ENCODE measurements around the gene GRIK3.

Gene GRIK3

DNA sequence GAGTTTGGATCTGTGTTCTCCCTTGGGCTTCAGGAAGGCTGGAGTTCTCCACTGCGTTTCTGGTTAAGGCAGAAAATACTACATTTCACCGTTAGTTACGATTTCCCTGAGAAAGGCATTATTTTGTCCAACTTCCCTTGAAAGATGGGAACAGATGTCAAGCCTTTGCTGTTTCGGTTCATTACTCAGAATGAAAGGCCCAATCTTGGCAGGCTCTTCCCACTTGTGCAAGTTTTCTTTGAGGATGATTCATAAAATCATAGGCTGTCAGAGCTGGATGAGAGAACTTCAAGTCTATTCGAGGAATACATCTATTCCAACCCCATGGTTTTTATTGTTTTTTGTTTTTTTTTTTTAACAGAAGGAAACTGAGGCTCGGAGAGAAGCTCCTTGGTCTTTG lies 205.2 kb downstream of the GRIK3 start:
- no peak for DNase-seq (ENCODE audit: extremely low read depth, low read depth)
- TF ChIP-seq CTCF (IDR thresholded peaks at IDR 0.05; ENCODE audit: low read depth, low read length, missing control alignments) = no peak
- H3K4me3 ChIP-seq (replicated peaks; ENCODE audit: low read depth, low read length) = no peak overlapping the region

DNA sequence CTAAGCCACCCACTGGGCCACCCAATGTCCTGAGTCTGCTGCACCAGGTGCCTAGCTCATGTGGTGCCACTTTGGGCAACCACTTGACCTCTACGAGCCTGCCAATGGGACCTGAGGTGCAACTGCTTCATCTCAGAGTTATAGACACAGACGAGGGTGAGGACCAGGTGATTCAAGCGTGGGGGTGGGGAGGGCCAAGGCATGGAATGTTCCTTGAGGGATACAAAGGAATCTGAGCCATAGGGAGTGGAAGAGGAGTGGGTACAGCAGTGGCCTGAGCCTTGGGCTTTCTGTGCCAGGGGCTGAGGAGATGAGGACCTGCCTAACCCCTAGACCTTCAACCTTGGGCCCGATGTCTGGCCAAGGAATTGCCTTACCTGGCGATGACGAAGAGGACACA lies 209.1 kb downstream of the GRIK3 start:
- H3K4me3 ChIP-seq (replicated peaks; ENCODE audit: low read depth, low read length) = no peak overlapping the region
- DNase-seq (ENCODE audit: extremely low read depth, low read depth) = no peak
- TF ChIP-seq CTCF (IDR thresholded peaks at IDR 0.05; ENCODE audit: low read depth, low read length, missing control alignments) = no peak

DNA sequence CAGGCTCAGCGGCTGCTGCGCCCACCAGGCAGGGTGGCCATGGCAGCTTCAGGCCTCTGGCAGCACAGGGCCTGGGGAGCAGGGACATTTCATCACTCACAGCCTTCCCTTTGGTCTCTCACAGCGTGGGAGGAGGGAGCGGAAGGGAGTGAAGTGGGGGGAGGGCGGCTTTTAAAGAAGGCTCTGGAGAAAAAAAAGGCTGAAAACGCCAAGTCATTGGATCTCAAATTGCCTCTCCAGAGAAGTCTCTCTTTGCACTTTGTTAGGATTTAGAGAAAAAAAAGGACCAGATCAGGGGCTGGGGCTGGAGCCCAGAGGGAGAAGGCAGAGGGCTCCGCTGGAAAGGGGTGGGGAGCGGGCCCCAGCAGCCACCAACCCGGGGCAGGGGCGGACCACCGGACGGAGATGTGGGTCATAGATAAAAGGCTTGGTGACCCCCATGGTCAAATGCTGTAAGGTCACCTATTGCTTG lies 209.9 kb downstream of the GRIK3 start:
- no peak for TF ChIP-seq CTCF (IDR thresholded peaks at IDR 0.05; ENCODE audit: low read depth, low read length, missing control alignments)
- no peak for DNase-seq (ENCODE audit: extremely low read depth, low read depth)
- no peak overlapping the region for H3K4me3 ChIP-seq (replicated peaks; ENCODE audit: low read depth, low read length)

- no peak for TF ChIP-seq CTCF (IDR thresholded peaks at IDR 0.05; ENCODE audit: low read depth, low read length, missing control alignments)
- no peak for DNase-seq (ENCODE audit: extremely low read depth, low read depth)
- no peak overlapping the region for H3K4me3 ChIP-seq (replicated peaks; ENCODE audit: low read depth, low read length)
Observed at GRCh38 chr1:36822648-36823047, 211.7 kb downstream of the GRIK3 start.

GRCh38 chr1:36821386-36821785 lies 212.9 kb downstream of the GRIK3 start:
- no peak for TF ChIP-seq CTCF (IDR thresholded peaks at IDR 0.05; ENCODE audit: low read depth, low read length, missing control alignments)
- no peak for DNase-seq (ENCODE audit: extremely low read depth, low read depth)
- H3K4me3 ChIP-seq (replicated peaks; ENCODE audit: low read depth, low read length) = no peak overlapping the region

DNA sequence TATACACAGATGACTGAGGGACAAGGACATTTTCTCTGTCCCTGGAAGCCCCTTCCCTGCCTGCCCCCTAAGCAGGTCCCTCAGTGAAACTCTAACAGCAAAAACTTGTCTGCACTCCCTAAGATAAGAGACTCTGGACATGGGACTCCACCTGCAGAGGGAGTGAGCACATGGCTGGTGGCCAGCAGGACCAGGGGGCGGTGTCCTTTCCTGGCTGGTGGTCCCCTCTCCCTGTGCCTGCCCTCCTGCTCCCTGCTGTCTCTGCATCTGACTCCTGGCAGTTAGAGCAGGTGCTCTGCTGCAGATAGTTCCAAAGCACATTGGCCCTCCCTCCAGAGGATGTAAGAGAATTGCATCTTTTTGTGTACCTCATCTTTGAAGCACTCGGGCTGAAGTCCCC lies 215.5 kb downstream of the GRIK3 start:
- DNase-seq (ENCODE audit: extremely low read depth, low read depth) = no peak
- TF ChIP-seq CTCF (IDR thresholded peaks at IDR 0.05; ENCODE audit: low read depth, low read length, missing control alignments) = no peak
- no peak overlapping the region for H3K4me3 ChIP-seq (replicated peaks; ENCODE audit: low read depth, low read length)

DNA sequence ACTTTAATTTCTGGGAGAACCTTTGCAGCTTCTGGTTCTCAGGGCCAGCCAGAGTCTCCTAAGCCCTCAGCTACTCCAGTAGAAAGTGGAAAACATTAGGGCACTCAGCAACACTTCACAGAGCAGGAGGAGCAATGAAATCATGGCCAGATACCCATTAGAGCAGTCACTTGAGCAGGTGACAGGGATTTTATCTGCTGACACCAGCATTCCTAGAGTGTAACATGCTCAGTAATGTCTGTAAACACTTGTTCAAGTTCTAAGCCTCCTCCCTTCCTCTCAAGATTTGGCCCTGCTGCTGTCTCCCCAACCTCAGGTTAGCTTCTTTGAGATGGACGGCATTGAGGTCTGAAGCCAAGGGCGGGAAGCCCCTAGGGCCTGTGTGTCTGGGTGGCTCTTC lies 218.0 kb downstream of the GRIK3 start:
- no peak overlapping the region for H3K4me3 ChIP-seq (replicated peaks; ENCODE audit: low read depth, low read length)
- no peak for TF ChIP-seq CTCF (IDR thresholded peaks at IDR 0.05; ENCODE audit: low read depth, low read length, missing control alignments)
- DNase-seq (ENCODE audit: extremely low read depth, low read depth) = no peak
